ENCODE measurements around the gene PDCD10. TPM values are rescaled to one million over a fixed set of nuclear protein-coding genes. Genes with fewer than 3 reads are reported as not detected.

Gene PDCD10
- total and polyA plus RNA-seq, 4 donors: 26.7 to 113 (median 51.5) TPM

DNA sequence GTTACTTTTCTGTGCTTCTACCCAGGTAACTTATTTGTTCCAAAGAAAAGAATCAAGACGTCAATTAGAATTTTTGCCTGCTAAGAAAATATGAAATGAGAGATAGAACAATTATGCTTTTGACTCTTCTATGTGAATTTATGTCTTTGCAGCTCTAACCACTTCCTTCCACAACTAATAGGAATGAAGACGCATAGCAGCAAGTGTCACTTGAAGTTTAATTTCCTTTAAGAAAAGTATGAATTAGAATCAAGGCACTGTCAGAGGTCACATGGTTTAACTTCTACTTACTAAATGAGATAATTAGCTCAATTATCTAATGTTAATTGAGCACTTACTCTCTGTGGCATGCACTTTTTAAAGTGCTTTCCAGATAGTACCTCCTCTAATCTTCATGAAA, 84.2 kb downstream of the PDCD10 start:
- 29 to 67% methylated on average over 2 of the region's 2 CpGs for WGBS, 2 donors

DNA sequence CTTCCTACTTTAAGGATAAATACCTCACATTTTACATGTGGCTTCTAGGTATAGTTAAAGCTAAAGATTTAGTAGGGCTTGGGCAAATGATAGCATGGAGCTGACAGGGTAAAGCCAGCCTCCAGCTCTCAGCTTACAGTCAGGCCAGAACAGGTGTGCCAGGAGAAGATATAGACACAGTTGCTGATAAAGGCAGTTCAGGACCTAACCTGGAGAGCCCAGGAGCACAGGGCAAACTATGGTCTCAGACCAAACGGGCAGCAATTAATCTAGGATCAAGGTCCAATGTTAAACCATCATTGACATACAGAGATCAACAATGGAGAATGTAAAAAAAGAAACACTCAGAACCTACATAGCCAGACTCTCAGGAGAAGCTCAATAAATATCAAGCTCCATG, 84.9 kb downstream of the PDCD10 start:
- ATAC-seq (ENCODE audit: insufficient read depth, low FRiP score) (no peak), DNase-seq (no peak)
- Histone ChIP-seq H3K27me3 (ENCODE audit: control insufficient read depth in 3 of 3, insufficient read depth in 3 of 3, low read length in 2 of 3) (no peaks in the 10 kb centered on the region), H3K27ac (ENCODE audit: low read depth in 1 of 2, low read length in 1 of 2) (no peak overlapping the region), H3K9ac (ENCODE audit: insufficient read depth in 1 of 2, low read length in 2 of 2) (no peak overlapping the region), H3K36me3 (ENCODE audit: control insufficient read depth in 4 of 4, insufficient read depth in 4 of 4, low read length in 4 of 4) (peaks cover 0 to 1% (median 0%) of the 10 kb centered on the region in 4 donors), H3K9me3 (ENCODE audit: control insufficient read depth in 4 of 4, insufficient read depth in 3 of 4, low read length in 3 of 4) (peaks cover 0 to 3% (median 0%) of the 10 kb centered on the region in 4 donors), H3K4me3 (no peak overlapping the region), H3K4me1 (ENCODE audit: control insufficient read depth in 5 of 5, insufficient read depth in 5 of 5, low read length in 5 of 5) (no peaks in the 10 kb centered on the region)
- TF ChIP-seq, protein P1, sequence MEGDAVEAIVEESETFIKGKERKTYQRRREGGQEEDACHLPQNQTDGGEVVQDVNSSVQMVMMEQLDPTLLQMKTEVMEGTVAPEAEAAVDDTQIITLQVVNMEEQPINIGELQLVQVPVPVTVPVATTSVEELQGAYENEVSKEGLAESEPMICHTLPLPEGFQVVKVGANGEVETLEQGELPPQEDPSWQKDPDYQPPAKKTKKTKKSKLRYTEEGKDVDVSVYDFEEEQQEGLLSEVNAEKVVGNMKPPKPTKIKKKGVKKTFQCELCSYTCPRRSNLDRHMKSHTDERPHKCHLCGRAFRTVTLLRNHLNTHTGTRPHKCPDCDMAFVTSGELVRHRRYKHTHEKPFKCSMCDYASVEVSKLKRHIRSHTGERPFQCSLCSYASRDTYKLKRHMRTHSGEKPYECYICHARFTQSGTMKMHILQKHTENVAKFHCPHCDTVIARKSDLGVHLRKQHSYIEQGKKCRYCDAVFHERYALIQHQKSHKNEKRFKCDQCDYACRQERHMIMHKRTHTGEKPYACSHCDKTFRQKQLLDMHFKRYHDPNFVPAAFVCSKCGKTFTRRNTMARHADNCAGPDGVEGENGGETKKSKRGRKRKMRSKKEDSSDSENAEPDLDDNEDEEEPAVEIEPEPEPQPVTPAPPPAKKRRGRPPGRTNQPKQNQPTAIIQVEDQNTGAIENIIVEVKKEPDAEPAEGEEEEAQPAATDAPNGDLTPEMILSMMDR (IDR thresholded peaks at IDR 0.05; ENCODE audit: control extremely low read depth, extremely low read depth): no peak
- 70 to 73% methylated on average over 1 of the region's 1 CpG for WGBS, 2 donors

More for the DNA sequence above, 84.2 kb downstream of the PDCD10 start:
- no peak overlapping the region for H3K9ac ChIP-seq (ENCODE audit: insufficient read depth in 1 of 2, low read length in 2 of 2)
- H3K27me3 ChIP-seq (ENCODE audit: control insufficient read depth in 3 of 3, insufficient read depth in 3 of 3, low read length in 2 of 3): no peaks in the 10 kb centered on the region
- no peaks in the 10 kb centered on the region for H3K9me3 ChIP-seq (ENCODE audit: control insufficient read depth in 4 of 4, insufficient read depth in 3 of 4, low read length in 3 of 4)
- no peak overlapping the region for H3K27ac ChIP-seq (ENCODE audit: low read depth in 1 of 2, low read length in 1 of 2)
- ATAC-seq (ENCODE audit: insufficient read depth, low FRiP score) (no peak), DNase-seq (no peak)
- TF ChIP-seq, protein P1 (IDR thresholded peaks at IDR 0.05; ENCODE audit: control extremely low read depth, extremely low read depth): no peak
- H3K4me3 ChIP-seq: no peak overlapping the region
- no peaks in the 10 kb centered on the region for H3K4me1 ChIP-seq (ENCODE audit: control insufficient read depth in 5 of 5, insufficient read depth in 5 of 5, low read length in 5 of 5)
- H3K36me3 ChIP-seq (ENCODE audit: control insufficient read depth in 4 of 4, insufficient read depth in 4 of 4, low read length in 4 of 4): peaks cover 0 to 1% (median 0%) of the 10 kb centered on the region in 4 donors

DNA sequence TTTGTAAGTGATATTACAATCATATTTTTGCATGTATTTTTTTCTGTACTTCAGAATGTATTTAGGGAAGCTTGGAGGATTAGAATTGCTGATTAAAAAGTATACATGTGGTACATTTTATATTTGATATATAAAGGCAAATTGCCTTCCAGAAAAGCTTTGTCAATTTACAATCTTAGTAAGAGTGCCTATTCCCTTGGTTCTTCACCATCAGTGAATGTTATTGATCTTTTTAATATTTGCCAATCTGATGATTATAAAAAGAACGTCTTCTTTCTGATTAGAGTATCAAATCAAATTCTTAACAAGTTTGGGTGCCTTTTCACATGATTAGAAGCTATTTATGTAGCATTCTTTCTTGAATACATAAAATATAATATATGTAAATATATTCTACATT, 90.1 kb downstream of the PDCD10 start:
- H3K36me3 ChIP-seq (ENCODE audit: control insufficient read depth in 4 of 4, insufficient read depth in 4 of 4, low read length in 4 of 4): no peaks in the 10 kb centered on the region
- DNase-seq (no peak), ATAC-seq (ENCODE audit: insufficient read depth, low FRiP score) (no peak)
- no peaks in the 10 kb centered on the region for H3K4me1 ChIP-seq (ENCODE audit: control insufficient read depth in 5 of 5, insufficient read depth in 5 of 5, low read length in 5 of 5)
- H3K9me3 ChIP-seq (ENCODE audit: control insufficient read depth in 4 of 4, insufficient read depth in 3 of 4, low read length in 3 of 4): peaks cover 0 to 4% (median 1%) of the 10 kb centered on the region in 4 donors
- WGBS, 2 donors: 77 to 89% methylated on average over 1 of the region's 1 CpG
- no peaks in the 10 kb centered on the region for H3K27me3 ChIP-seq (ENCODE audit: control insufficient read depth in 3 of 3, insufficient read depth in 3 of 3, low read length in 2 of 3)
- H3K27ac ChIP-seq (ENCODE audit: low read depth in 1 of 2, low read length in 1 of 2): no peak overlapping the region
- TF ChIP-seq, protein P1 (IDR thresholded peaks at IDR 0.05; ENCODE audit: control extremely low read depth, extremely low read depth): no peak
- H3K4me3 ChIP-seq: no peak overlapping the region
- H3K9ac ChIP-seq (ENCODE audit: insufficient read depth in 1 of 2, low read length in 2 of 2): no peak overlapping the region

Small RNA genes within 50 kb of the gene (small RNA-seq; reads per million reads assigned to genes)
- not detected for gene HMGN1P8 (ENCODE audit: low replicate concordance)

Other genes with a start within 250 kb of the PDCD10 start
- 10 to 100 TPM; 17.6 to 33.9 TPM for gene WDR49, start 81.0 kb downstream of the PDCD10 start, total RNA-seq
- gene WDR49, start 81.0 kb downstream of the PDCD10 start, polyA plus RNA-seq: 1 to 10 TPM; 1.4 to 2.0 TPM
- gene SERPINI1, start 829 bp upstream of the PDCD10 start, total RNA-seq: 10 to 100 TPM in 1 of 2 donors, 1 to 10 TPM in 1; 5.4 to 18.3 TPM
- 1 to 10 TPM; 3.3 to 5.7 TPM for gene SERPINI1, start 829 bp upstream of the PDCD10 start, polyA plus RNA-seq

Data from lung (tissue), 13 donors.